NB4 (cell line): Measurements from ENCODE around the gene SFMBT2.

Experiments used
- CTCF ChIP-seq: IDR thresholded peaks from one replicate; pipeline ENCODE4 v1.5.1; 2012; ENCODE audit warnings: low read depth, low read length
- MYC ChIP-seq: IDR thresholded peaks from 2 replicates; pipeline ENCODE4 v1.6.1; 2011; ENCODE audit warnings: low read depth, low read length
- POLR2A ChIP-seq: IDR thresholded peaks from 2 replicates; pipeline ENCODE4 v1.6.1; 2011; ENCODE audit warnings: mild to moderate bottlenecking; ENCODE audit not compliant: insufficient read length; ENCODE audit errors: extremely low read depth

GRCh38 chr10:7206412-7207100 is 204.3 kb downstream of the SFMBT2 start:
- TF ChIP-seq POLR2A: no peak
- TF ChIP-seq CTCF: no peak
- TF ChIP-seq MYC: no peak
